ENCODE measurements around the gene EFHC1. TPM values are rescaled to one million over a fixed set of nuclear protein-coding genes. Genes with fewer than 3 reads are reported as not detected.
"Not testable (repeated sequence)": the region's sequence is repeated elsewhere in the genome, so short reads cannot be mapped to it uniquely, and the experiment has no call there.

The EFHC1 gene
- polyA plus RNA-seq, 3 donors = 6.3 to 8.1 (median 6.6) TPM

DNA sequence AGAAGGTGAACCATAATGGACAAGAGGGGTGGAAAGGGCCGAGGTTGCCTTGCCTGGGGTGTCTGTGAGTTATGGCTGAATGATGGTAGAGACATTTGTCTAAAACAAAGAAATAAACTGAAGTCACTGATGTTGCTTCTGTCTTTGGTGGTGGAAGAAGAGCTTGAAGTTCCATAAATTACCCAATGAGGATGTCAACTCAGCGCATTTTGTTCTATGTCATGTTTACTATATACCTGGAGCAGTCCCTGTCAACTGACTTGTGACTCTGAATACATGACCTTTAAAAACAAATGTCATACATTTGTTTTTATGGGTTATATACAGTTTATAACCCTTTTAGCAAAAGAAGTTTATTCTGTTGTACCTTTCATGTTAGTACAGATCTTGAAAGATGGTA, 2.0 kb downstream of the EFHC1 start:
- no peak overlapping the region for H3K27ac ChIP-seq (ENCODE audit: low read depth, low read length)
- 93 to 94% (median 94%) methylated on average over 2 of the region's 2 CpGs for WGBS, 3 donors

DNA sequence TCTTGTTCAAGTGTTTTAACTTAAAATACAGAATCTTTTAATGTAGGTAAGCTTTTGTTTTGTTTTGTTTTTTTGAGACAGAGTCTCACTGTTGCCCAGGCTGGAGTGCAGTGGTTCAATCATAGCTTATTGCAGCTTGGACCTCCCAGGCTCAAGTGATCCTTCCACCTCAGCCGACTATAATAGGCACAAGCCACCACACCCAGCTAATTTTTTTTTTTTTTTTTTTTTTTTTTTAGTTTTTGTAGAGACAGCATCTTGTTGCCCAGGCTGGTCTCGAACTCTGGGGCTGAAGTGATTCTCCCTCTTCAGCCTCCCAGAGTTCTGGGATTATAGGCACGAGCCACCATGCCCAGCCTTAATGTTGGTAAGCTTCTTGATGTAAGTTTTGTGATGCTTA, 3.3 kb downstream of the EFHC1 start:
- H3K27ac ChIP-seq (ENCODE audit: low read depth, low read length) = no peak overlapping the region
- 72 to 82% (median 82%) methylated on average over 3 of the region's 3 CpGs for WGBS, 3 donors

DNA sequence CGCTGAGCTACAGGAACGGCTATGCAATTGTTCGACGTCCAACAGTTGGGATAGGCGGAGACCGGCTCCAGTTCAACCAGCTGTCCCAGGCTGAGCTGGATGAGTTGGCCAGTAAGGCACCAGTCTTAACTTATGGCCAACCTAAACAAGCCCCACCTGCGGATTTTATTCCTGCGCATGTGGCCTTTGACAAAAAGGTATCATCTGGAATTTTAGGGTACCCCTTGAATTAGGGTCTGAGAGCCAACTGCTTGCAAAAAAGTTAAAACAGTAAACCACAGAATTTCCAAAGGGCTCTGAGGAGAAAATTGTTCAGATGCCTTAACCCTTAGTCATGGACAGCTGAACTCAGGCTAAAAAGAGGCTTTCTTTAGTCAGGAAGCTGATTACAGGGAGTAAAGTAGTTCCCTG, 3.8 kb downstream of the EFHC1 start:
- WGBS, 3 donors = 64 to 88% (median 79%) methylated on average over 8 of the region's 8 CpGs
- no peak overlapping the region for H3K27ac ChIP-seq (ENCODE audit: low read depth, low read length)

DNA sequence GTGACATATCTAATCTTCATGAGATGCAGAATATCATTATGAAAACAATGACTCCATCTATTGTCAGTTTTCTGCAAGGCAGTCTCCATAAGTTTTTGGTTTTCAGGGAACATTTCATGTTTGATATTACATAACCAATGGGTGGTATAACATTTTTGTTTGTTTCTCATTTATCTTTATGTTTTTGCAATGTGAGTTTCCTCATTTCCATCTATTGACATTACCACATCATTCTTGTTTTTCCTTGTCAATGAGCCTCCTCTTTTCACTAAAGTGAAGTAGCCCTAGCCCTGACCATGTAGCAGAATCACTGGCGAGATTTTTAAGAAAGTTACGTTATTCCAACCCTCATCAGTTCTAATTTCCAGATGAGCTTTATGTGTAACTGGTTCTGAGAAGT, 4.4 kb downstream of the EFHC1 start:
- no peak overlapping the region for H3K27ac ChIP-seq (ENCODE audit: low read depth, low read length)
- WGBS, 3 donors = 82 to 90% (median 86%) methylated on average over 2 of the region's 2 CpGs

DNA sequence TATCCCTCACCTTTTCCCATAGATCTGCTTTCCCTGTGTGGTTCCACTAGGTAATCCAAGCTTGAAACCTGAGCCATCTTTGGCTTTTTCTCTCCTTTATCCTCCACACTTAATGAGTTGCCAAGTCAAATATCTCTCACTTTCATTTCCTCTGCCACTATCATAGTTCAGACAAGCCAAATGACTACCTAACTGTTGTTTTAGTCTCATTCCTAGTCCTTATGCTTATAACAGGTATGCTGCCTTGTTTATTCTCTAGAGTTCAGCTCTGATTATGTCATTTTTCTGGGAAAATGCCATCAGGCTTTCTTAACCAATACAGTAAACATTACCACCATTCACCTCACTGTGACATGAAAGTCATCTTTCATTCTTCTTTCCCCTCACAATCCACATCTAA, 6.5 kb downstream of the EFHC1 start:
- no peak overlapping the region for H3K27ac ChIP-seq (ENCODE audit: low read depth, low read length)

DNA sequence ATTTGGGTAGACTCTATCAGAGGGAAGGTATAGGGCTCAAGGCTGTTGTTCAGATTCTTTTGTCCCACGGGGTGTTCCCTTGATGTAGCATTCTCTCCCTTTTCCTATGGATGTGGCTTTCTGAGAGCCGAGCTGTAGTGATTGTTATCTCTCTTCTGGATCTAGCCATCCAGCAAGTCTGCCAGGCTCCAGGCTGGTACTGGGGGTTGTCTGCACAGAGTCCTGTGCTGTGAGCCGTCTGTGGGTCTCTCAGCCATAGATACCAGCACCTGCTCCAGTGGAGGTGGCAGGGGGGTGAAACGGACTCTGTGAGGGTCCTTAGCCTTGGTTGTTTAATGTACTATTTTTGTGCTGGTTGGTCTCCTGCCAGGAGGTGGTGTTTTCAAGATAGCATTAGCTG, 13.2 kb downstream of the EFHC1 start:
- H3K27ac ChIP-seq (ENCODE audit: low read depth, low read length) = not testable (repeated sequence)

DNA sequence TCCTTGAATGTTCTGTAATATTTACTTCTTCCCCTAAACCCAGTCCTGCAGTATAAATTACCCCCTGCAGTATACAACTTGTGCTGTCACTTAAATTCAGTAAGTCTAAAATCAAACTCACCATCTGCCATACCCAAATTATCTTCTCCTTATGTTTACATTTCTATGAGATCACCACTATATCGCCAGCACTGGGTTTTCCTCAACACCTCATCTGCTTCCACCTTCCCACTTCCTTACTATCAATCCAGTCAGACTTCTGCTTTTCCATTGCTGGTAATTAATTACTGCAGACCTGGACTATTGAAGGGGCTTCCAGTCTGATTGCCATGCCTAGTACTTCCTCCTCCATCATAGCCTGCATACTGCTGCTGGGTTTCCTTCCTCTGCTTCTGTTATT, 15.2 kb downstream of the EFHC1 start:
- 66 to 77% (median 76%) methylated on average over 1 of the region's 1 CpG for WGBS, 3 donors
- H3K27ac ChIP-seq (ENCODE audit: low read depth, low read length) = no peak overlapping the region

More for the DNA sequence above, 13.2 kb downstream of the EFHC1 start:
- 70 to 92% (median 91%) methylated on average over 4 of the region's 4 CpGs for WGBS, 3 donors

DNA sequence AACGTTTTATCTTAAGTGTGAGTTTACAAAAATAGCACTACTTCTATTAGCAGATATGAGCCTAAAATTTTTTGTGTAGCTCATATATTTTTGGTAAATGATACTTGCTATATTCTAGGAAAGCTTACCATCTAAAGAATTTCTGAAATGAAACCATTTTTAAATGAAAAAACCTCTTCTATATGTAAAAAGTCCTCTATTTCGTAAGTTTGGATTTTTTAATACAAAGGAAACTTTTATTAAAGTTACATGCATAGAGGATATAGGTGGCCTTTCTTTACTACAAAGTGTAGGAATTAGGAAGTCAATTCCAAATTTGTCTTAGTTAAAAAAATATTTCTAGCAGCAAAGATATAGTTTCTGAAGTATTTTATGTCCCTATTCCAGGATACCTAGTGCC, 18.8 kb downstream of the EFHC1 start:
- WGBS, 3 donors = 86 to 87% (median 86%) methylated on average over 2 of the region's 2 CpGs
- H3K27ac ChIP-seq (ENCODE audit: low read depth, low read length) = no peak overlapping the region

DNA sequence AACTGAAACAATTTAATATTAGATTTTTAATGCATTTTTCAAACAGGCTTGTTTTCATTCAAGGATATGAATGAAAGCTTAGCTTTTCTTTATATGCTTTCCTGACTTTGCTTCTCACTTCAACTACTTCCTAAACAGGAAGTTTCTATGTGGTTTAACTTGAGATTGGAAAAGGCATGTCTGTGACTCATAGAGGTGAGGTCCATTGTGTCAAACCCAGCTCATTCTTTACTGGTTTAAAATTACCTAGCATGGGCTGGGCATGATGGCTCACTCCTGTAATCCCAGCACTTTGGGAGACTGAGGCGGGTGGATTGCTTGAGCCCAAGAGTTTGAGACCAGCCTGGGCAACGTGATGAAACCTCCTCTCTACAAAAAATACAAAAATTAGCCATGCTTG, 34.4 kb downstream of the EFHC1 start:
- WGBS, 3 donors = 75 to 96% (median 94%) methylated on average over 2 of the region's 2 CpGs
- H3K27ac ChIP-seq (ENCODE audit: low read depth, low read length) = no peak overlapping the region

DNA sequence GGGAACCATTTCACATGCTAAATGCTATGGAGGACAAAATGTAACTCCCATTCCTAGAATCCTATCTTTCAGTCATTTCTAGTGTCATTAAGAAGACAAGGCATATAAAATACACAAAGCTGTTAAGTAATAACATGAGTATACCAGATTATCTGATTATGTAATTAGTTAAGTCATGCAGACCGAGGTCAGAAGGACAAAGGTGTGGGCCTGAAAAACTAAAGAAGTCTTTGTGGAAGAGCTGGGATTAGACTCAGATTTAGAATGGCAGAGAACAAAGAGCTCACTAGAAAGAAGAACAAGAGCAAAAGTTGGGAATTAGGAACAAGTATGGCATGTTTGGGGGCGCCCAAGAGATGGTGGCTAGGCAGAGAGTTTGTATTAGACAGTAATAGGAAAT, 37.0 kb downstream of the EFHC1 start:
- H3K27ac ChIP-seq (ENCODE audit: low read depth, low read length) = no peak overlapping the region
- WGBS, 3 donors = 88 to 96% (median 94%) methylated on average over 2 of the region's 2 CpGs

DNA sequence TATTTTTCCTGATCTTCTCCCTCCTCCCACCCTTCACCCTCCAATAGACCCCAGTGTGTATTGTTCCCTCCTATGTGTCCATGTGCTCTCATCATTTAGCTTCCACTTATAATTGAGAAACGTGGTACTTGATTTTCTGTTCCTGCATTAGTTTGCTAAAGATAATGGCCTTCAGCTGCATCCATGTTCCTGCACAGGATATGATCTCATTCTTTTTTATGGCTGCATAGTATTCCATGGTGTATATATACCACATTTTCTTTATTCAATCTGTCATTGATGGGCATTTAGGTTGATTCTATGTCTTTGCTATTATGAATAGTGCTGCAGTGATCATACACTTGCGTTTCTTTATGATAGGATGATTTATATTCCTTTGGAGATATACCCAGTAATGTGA, 41.1 kb downstream of the EFHC1 start:
- not testable (repeated sequence) for H3K27ac ChIP-seq (ENCODE audit: low read depth, low read length)
- WGBS, 3 donors = 88 to 91% (median 89%) methylated on average over 2 of the region's 2 CpGs

DNA sequence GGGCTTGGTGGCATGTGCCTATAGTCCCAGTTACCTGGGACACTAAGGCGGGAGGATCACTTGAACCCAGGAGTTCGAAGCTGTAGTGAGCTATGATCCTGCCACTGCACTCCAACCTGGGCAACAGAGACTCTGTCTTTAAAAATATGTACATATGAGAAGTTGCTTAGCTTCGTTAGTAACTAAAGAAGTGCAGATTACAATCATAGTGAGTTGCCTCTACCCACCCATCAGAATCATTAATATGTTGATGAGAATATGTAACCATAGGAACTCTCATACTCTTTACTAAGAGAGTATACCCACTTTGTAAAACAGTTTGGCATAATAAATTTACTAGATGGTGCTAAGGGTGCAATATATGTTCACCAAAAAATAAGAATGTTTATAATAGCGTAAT, 54.0 kb downstream of the EFHC1 start:
- WGBS, 3 donors = 95 to 99% (median 99%) methylated on average over 4 of the region's 4 CpGs
- H3K27ac ChIP-seq (ENCODE audit: low read depth, low read length) = no peak overlapping the region

DNA sequence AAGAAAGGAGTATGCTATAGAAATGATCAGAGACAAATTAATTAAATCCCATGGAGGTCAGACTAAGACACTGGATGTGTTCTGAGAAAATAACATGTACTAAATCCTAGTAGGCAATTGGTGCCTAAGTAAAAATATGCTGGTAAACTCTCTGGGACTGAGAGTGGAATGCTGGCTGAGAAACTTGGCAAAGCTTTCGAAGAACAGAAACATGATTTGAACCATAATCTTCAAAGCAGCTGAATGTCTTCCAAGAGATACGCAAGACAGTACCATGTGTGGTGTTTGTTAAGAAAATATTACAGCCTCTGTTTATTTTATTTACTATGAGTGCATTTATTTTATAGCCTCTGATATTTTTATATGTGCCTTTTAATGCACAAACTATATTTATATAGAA, 55.2 kb downstream of the EFHC1 start:
- no peak overlapping the region for H3K27ac ChIP-seq (ENCODE audit: low read depth, low read length)
- 48 to 85% (median 71%) methylated on average over 2 of the region's 2 CpGs for WGBS, 3 donors

DNA sequence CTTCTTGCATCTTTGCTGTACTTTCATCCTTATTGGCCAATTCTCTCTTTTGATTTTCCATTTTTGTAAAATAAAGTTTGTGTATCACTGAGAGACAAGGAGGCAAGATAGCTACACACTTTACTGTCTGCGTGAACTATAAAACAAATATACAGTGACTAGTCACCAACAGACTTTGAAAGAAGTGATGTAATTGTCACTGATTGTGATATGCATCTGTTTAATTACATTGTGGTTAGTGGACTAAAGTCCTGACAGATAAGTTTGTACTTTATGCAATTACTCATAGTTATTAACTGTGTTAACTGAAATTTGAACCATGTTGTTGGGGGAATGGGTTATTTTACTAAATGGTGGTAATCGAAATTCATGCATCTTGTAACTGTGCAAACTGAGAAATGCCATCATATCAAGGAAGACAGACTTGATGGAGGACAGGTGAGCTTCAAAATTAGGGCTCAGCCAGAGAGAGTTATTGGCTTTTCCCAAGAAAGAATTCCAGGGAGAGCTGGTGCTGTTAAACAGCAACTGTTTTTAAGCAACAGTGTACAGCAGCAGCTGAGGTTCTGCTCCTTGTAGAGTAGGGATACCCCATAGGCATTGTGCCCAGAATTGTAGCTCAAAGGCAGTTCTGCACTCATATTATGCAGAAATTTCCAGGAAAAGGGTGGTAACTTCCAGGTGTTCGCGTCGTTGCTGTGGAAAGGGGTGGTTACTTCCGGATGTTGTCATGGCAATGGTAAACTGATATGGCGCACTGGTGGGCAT, 62.9 kb downstream of the EFHC1 start:
- H3K27ac ChIP-seq (ENCODE audit: low read depth, low read length) = no peak overlapping the region
- WGBS, 3 donors = 74 to 89% (median 84%) methylated on average over 7 of the region's 7 CpGs

DNA sequence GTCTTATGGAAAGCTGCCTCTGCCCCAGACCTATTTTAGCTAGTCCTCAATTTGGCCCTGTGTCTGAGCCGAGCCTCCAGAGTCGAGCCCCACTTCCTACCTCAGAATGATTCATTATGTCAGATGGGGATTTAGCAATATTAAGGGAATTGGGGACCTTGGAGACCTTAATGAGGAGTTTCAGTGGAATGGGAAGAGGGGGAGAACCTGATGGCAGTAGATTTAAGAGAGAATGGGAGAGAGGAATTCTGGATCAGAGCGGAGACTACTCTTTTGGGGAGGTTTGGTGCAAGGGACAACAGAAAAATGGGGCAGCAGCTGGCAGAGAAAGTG, 63.5 kb downstream of the EFHC1 start:
- 73 to 95% (median 85%) methylated on average over 3 of the region's 3 CpGs for WGBS, 3 donors
- H3K27ac ChIP-seq (ENCODE audit: low read depth, low read length) = no peak overlapping the region

DNA sequence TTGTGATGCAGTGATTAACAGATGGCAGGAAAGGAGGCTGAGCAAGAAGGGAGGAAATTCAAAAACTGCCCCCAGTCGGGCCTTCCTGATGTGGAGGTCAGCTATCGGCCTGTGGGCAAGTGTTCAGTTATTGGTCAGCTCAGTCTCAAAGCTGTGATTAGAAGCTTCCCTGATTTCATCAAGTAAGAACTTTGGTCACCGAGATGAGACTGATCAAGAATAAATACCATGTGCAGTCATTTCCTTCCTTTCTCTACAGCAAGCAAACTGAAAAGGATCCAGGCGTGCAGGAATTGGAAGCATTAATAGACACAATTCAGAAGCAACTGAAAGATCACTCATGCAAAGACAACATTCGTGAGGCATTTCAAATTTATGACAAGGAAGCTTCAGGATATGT, 69.7 kb downstream of the EFHC1 start:
- 51 to 72% (median 55%) methylated on average over 5 of the region's 5 CpGs for WGBS, 3 donors
- H3K27ac ChIP-seq (ENCODE audit: low read depth, low read length) = no peak overlapping the region

DNA sequence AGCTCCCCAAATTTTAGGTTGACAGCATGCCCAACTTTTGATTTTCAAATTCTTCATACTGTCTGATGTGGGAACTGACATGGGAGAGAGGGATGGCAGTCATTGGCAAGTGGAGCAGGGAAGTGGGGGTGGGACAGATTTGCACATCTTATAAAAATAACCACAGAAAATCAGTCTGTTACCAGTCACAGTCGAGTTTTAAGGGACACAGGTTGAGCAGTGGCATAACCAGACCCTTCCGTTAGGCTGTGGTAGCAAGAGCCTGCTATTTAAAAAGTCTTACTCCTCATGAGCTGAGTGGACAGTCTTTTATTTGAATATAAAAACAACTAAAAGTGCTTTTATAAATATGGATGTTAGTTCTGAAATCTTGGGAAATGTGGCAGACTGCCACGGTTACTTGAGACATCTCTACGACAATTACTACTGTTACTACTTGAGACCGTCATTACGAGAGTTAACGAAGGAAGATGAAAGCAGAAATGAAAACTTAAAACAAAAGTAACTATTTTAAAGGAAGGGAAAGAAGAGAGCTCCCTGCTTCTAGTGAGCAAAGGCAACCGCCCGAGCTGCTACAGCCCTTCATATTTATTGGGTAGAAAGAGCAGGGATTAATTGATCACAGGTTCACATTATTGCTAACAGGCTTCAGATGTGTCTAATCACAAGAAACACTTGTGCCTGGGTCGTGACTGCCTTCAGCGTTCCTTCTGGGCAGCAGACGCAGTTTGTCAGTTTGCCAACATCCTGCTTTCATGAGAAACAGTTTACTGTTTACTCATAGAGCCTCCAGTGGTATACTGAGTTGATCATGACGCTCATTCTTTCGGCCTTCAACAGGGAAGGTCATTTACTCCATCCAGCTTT, 71.3 kb downstream of the EFHC1 start:
- no peak overlapping the region for H3K27ac ChIP-seq (ENCODE audit: low read depth, low read length)
- WGBS, 3 donors = 74 to 84% (median 75%) methylated on average over 14 of the region's 14 CpGs

DNA sequence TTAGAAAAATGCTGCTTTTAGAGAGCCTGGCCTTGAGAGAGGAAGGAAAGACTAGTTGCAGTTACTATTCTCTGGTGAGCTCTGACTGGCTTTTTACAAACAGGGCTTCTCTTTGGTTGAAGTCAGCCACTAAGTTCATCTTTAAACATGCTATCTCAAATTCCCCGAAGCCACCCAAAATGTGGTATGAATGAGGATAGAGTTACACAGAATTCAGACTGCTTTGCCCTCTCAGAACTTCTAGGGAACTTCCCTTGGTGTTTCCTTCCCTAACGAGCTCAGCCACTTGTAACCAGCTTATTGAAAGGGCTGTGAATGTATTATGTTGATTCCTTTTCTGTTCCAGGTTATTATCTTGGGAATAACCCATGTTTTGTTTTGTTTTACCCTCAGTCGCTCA, 73.5 kb downstream of the EFHC1 start:
- no peak overlapping the region for H3K27ac ChIP-seq (ENCODE audit: low read depth, low read length)
- WGBS, 3 donors = 48 to 84% (median 61%) methylated on average over 3 of the region's 3 CpGs

DNA sequence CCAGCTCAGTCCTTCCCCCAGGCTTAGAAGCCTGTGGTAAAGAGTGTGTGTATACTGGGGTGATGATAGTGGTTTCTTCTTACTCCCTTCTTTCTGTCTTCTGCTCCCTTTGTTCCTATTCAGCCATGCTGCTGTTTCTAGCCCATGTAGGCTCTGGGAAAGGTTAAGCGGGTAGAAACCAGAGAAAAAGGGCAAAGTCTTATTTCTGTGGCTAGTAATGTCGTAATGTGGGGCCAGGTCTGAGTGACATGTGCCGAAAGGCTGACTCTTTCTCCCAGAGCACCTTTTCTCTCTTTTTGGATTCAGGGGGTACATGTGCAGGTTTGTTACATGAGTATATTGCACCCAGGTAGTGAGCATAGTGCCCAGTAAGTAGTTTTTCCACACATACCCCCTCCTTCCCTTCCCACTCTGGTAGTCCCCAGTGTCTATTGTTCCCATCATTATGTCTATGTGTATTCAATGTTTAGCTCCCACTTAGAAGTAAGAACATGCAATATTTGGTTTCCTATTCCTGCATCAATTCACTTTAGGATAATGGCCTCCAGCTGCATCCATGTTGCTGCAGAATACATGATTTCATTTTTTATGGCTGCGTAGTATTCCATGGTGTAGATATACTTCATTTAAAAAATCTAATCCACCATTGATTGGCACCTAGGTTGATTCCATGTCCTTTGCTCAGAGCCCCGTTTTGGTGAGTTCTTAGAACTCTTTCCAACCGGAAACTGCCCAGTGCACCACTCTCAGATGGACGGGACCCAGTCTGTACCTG, 74.3 kb downstream of the EFHC1 start:
- WGBS, 3 donors = 96 to 97% (median 96%) methylated on average over 7 of the region's 7 CpGs
- no peak overlapping the region for H3K27ac ChIP-seq (ENCODE audit: low read depth, low read length)

All from adipose tissue (tissue), 3 donors.